HG02571 (cell line): ENCODE results near the gene TLR6.
A peak's percentile ranks its signal among the peaks of the same experiment; 100 is the strongest.

ENCODE experiments used
- ATAC-seq: cut with Tn5 transposase; IDR thresholded peaks from one replicate; pipeline ENCODE4 v1.9.1; 2021; ENCODE audit warnings: mild to moderate bottlenecking, moderate library complexity; ENCODE audit not compliant: unreplicated experiment

Gene TLR6

GRCh38 chr4:38856524-38857337, at the start of gene TLR6:
TSS of gene TLR6 (minus strand) at chr4:38856817. CDS start at chr4:38829473, 27,344 bp downstream.
- ATAC-seq = peak; percentile 44

GRCh38 chr4:38905652-38906385, 49.2 kb upstream of the TLR6 start:
- no peak for ATAC-seq

- no peak for ATAC-seq
Measured at GRCh38 chr4:38904682-38905081, 48.1 kb upstream of the TLR6 start.

GRCh38 chr4:38904090-38904666, 47.6 kb upstream of the TLR6 start:
- ATAC-seq = no peak

- ATAC-seq = no peak
Measured at GRCh38 chr4:38902695-38903094, 46.1 kb upstream of the TLR6 start.

- no peak for ATAC-seq
Measured at GRCh38 chr4:38902221-38902620, 45.6 kb upstream of the TLR6 start.

- ATAC-seq = no peak
Measured at GRCh38 chr4:38898245-38898644, 41.6 kb upstream of the TLR6 start.

- ATAC-seq = no peak
Measured at GRCh38 chr4:38896940-38897339, 40.3 kb upstream of the TLR6 start.

- ATAC-seq = no peak
Measured at GRCh38 chr4:38894322-38894982, 37.8 kb upstream of the TLR6 start.

GRCh38 chr4:38891051-38891983, 34.7 kb upstream of the TLR6 start:
- no peak for ATAC-seq

- peak; percentile 72 for ATAC-seq
Measured at GRCh38 chr4:38889143-38889542, 32.5 kb upstream of the TLR6 start.

GRCh38 chr4:38884254-38884653, 27.6 kb upstream of the TLR6 start:
- no peak for ATAC-seq

GRCh38 chr4:38876636-38877035, 20.0 kb upstream of the TLR6 start:
- no peak for ATAC-seq

GRCh38 chr4:38873290-38873944, 16.8 kb upstream of the TLR6 start:
- ATAC-seq = no peak

GRCh38 chr4:38872620-38873019, 16.0 kb upstream of the TLR6 start:
- ATAC-seq = no peak

- ATAC-seq = no peak
Measured at GRCh38 chr4:38871593-38871992, 15.0 kb upstream of the TLR6 start.

GRCh38 chr4:38870098-38870808, 13.6 kb upstream of the TLR6 start:
- no peak for ATAC-seq

GRCh38 chr4:38869511-38869910, 12.9 kb upstream of the TLR6 start:
- no peak for ATAC-seq
